Lung (tissue), 12 donors: ENCODE measurements around the gene FRY. TPM values are rescaled to one million over a fixed set of nuclear protein-coding genes. Genes with fewer than 3 reads are reported as not detected.

Experiments
- ATAC-seq: fragments of 200-7000 bp; cut with Tn5 transposase; one replicate; pipeline ENCODE4 v1.9.1; 2020; ENCODE audit warnings: moderate number of reproducible peaks; ENCODE audit not compliant: insufficient read depth, low FRiP score
- DNase-seq, 3 donors: peaks; one replicate each; pipeline ENCODE4 v3.0.0-alpha.2; 2013 to 2017
- H3K27ac ChIP-seq, 2 donors: one replicate each; pipeline ENCODE4 v1.5.1; 2013; ENCODE audit warnings: mild to moderate bottlenecking in 2 of 2, moderate library complexity in 2 of 2, control low read depth in 1 of 2, inconsistent platforms in 1 of 2, low read depth in 1 of 2, low read length in 1 of 2
- H3K27me3 ChIP-seq, 3 donors: one replicate each; pipeline ENCODE4 v1.5.1; 2013; ENCODE audit warnings: low read length in 2 of 3; ENCODE audit not compliant: control insufficient read depth in 3 of 3, insufficient read depth in 3 of 3
- H3K36me3 ChIP-seq, 4 donors: one replicate each; pipeline ENCODE4 v1.5.1; 2013; ENCODE audit warnings: low read length in 4 of 4, mild to moderate bottlenecking in 1 of 4, moderate library complexity in 1 of 4; ENCODE audit not compliant: control insufficient read depth in 4 of 4, insufficient read depth in 4 of 4
- H3K4me1 ChIP-seq, 5 donors: one replicate each; pipeline ENCODE4 v1.5.1; 2013; ENCODE audit warnings: low read length in 5 of 5, mild to moderate bottlenecking in 2 of 5, moderate library complexity in 1 of 5; ENCODE audit not compliant: control insufficient read depth in 5 of 5, insufficient read depth in 5 of 5
- H3K4me3 ChIP-seq: one replicate; pipeline ENCODE4 v1.5.1; 2013; ENCODE audit warnings: mild to moderate bottlenecking, control low read depth, moderate library complexity
- H3K9ac ChIP-seq, 2 donors: one replicate each; pipeline ENCODE4 v1.5.1; 2013; ENCODE audit warnings: low read length in 2 of 2, control low read depth in 1 of 2; ENCODE audit not compliant: insufficient read depth in 1 of 2
- H3K9me3 ChIP-seq, 4 donors: one replicate each; pipeline ENCODE4 v1.5.1; 2013; ENCODE audit warnings: low read length in 3 of 4, mild to moderate bottlenecking in 1 of 4, moderate library complexity in 1 of 4; ENCODE audit not compliant: control insufficient read depth in 4 of 4, insufficient read depth in 3 of 4
- WGBS, 2 donors: extraction: QIAGEN DNeasy Blood & Tissue Kit; methylation state at CpG; one replicate each; pipeline ENCODE4 v1.1.7; 2013; 5-methylcytosine and 5-hydroxymethylcytosine counted together
- polyA plus RNA-seq, 2 donors: library from polyadenylated mRNA; stranded (reverse); fragments of 200-250 nt; gene quantifications; one replicate each; pipeline ENCODE4 v1.2.1, GENCODE V29; 2013
- total RNA-seq, 2 donors: library from RNA; depleted of rRNA in 1 of 2; stranded (reverse); fragments of >200 nt in 1 of 2; gene quantifications; one replicate each; pipeline ENCODE4 v1.2.1, GENCODE V29; 2014 to 2021
- TF ChIP-seq, protein P1 (sequence below): IDR thresholded peaks from 2 replicates; pipeline ENCODE4 v1.5.1; 2012; ENCODE audit warnings: mild to moderate bottlenecking; ENCODE audit errors: control extremely low read depth, extremely low read depth
- donor health status: control.
- donor health status: control.
- donor health status: Bipolar disorder and iron deficiency.
- donor health status: healthy.
- donor health status: DM: yes; HTN: yes; CAD: no.

The FRY gene
- total and polyA plus RNA-seq, 4 donors, result 7.4 to 79.6 (median 43.9) TPM

DNA sequence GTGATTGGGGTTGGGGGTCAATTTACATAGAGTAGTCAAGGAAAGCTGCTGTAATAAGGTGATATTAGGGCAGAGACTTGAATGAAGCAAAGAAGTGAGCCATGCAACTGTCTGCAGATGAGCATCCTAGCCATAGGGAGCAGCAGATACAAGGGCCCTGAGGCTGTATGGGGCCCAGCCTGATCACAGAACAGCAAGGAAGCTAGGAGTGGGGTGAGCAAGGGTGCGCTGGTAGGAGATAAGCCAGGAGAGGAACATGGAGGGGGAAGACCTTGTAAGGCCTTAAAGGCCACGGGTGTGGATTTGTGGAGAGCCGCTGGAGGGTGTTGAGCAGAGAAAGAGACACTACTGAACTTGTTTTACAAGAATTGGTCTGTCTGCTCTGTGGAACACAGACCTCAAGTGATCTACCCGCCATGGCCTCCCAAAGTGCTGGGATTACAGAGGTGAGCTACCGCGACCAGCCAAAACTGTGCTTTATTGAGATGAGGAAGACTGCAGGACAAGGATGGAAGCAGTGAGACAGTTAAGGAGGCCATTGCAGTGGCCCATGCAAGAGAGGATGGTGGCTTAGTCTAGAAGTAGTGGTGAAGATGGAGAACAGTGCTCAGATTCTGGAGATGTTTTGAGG is 190.6 kb downstream of the FRY start:
- TF ChIP-seq, protein P1, sequence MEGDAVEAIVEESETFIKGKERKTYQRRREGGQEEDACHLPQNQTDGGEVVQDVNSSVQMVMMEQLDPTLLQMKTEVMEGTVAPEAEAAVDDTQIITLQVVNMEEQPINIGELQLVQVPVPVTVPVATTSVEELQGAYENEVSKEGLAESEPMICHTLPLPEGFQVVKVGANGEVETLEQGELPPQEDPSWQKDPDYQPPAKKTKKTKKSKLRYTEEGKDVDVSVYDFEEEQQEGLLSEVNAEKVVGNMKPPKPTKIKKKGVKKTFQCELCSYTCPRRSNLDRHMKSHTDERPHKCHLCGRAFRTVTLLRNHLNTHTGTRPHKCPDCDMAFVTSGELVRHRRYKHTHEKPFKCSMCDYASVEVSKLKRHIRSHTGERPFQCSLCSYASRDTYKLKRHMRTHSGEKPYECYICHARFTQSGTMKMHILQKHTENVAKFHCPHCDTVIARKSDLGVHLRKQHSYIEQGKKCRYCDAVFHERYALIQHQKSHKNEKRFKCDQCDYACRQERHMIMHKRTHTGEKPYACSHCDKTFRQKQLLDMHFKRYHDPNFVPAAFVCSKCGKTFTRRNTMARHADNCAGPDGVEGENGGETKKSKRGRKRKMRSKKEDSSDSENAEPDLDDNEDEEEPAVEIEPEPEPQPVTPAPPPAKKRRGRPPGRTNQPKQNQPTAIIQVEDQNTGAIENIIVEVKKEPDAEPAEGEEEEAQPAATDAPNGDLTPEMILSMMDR, result no peak
- WGBS, 2 donors, result 95 to 98% methylated on average over 6 of the region's 6 CpGs
- Histone ChIP-seq H3K9me3 (no peaks in the 10 kb centered on the region), H3K4me3 (no peak overlapping the region), H3K36me3 (peaks cover 0 to 18% (median 2%) of the 10 kb centered on the region in 4 donors), H3K27me3 (no peaks in the 10 kb centered on the region), H3K27ac (no peak overlapping the region), H3K4me1 (no peaks in the 10 kb centered on the region), H3K9ac (no peak overlapping the region)
- ATAC-seq (no peak), DNase-seq (no peak)

DNA sequence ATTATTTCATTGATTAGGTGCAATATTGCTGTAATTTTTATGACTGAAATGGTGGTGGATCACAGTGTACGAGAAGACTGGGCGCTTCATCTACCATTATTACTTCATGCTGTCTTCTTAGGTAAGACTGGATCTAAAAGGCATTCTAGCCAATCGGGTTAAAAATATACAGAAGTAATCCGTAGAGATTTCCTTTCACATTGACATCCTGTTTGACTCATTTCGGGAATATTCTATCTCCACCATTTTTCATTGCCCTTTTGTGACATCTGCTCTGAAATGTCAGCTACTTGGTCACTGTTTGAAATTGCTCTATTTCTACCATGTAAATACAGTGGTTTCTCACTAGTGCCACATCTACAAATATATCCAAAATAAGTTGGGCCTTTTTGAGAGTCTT is 193.3 kb downstream of the FRY start:
- no peaks in the 10 kb centered on the region for H3K9me3 ChIP-seq
- no peak for DNase-seq
- no peaks in the 10 kb centered on the region for H3K4me1 ChIP-seq
- H3K4me3 ChIP-seq, result no peak overlapping the region
- TF ChIP-seq, protein P1, result no peak
- H3K9ac ChIP-seq, result no peak overlapping the region
- H3K27me3 ChIP-seq, result no peaks in the 10 kb centered on the region
- no peak overlapping the region for H3K27ac ChIP-seq
- ATAC-seq, result no peak
- WGBS, 2 donors, result 90 to 91% methylated on average over 5 of the region's 5 CpGs
- peaks cover 0 to 11% (median 2%) of the 10 kb centered on the region in 4 donors for H3K36me3 ChIP-seq

DNA sequence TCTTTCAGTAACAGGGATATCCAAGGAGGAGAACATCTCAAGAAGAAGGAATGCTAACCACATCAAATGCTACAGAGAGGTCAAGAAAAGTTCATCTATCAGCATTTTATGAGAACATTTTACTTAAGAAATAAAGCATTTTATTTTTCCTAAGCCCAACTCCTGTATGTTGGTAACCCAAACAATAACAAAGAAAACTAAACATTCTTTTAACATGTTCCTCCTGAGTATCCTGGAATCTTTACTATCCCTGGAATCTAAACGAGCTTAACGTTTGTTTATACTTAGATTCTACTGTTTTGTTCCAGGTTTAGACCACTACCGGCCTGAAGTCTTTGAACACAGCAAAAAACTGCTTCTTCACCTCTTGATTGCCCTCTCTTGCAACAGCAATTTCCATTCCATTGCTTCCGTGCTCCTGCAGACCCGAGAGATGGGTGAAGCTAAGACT is 193.9 kb downstream of the FRY start:
- Histone ChIP-seq H3K9me3 (no peaks in the 10 kb centered on the region), H3K27me3 (no peaks in the 10 kb centered on the region), H3K36me3 (peaks cover 0 to 11% (median 2%) of the 10 kb centered on the region in 4 donors), H3K9ac (no peak overlapping the region), H3K4me3 (no peak overlapping the region), H3K27ac (no peak overlapping the region), H3K4me1 (no peaks in the 10 kb centered on the region)
- WGBS, 2 donors, result 52 to 72% methylated on average over 5 of the region's 5 CpGs
- DNase-seq (no peak), ATAC-seq (no peak)
- TF ChIP-seq, protein P1, result no peak
